ENCODE measurements around the gene ABHD4.

DNA sequence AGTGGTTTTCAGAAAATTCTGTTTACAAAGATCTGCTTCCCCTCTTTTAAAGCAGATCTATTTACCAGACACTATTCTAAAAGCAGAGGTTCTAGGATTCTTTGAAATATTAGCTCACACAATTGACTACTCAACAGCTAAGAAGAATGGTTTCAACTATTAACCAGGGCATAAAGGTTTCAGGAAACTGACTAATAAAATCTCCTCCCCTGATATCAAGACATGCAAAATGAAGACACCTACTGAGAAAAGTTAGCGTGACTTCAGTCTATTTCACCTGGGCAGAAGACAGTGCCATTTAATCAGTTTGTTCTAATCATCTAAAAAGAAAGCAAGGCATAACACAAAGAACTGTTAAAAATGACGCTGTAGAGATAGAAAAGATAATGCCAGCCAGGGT, 31.3 kb upstream of the ABHD4 start:
- TF ChIP-seq, protein P1, sequence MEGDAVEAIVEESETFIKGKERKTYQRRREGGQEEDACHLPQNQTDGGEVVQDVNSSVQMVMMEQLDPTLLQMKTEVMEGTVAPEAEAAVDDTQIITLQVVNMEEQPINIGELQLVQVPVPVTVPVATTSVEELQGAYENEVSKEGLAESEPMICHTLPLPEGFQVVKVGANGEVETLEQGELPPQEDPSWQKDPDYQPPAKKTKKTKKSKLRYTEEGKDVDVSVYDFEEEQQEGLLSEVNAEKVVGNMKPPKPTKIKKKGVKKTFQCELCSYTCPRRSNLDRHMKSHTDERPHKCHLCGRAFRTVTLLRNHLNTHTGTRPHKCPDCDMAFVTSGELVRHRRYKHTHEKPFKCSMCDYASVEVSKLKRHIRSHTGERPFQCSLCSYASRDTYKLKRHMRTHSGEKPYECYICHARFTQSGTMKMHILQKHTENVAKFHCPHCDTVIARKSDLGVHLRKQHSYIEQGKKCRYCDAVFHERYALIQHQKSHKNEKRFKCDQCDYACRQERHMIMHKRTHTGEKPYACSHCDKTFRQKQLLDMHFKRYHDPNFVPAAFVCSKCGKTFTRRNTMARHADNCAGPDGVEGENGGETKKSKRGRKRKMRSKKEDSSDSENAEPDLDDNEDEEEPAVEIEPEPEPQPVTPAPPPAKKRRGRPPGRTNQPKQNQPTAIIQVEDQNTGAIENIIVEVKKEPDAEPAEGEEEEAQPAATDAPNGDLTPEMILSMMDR (conservative IDR thresholded peaks at IDR 0.05; ENCODE audit: low read depth in 2 of 2): no peak
- TF ChIP-seq EZH2 (IDR thresholded peaks at IDR 0.05; ENCODE audit: low read depth, unreplicated experiment) (no peak), JUNB (IDR thresholded peaks at IDR 0.05; ENCODE audit: unreplicated experiment) (no peak), ZNF114 (CRISPR knock-in tag; IDR thresholded peaks at IDR 0.05) (no peak), EZH2phosphoT487 (IDR thresholded peaks at IDR 0.05; ENCODE audit: unreplicated experiment) (no peak), POLR2AphosphoS5 (IDR thresholded peaks at IDR 0.05; ENCODE audit: low read depth) (no peak), CREB1 (CRISPR knock-in tag; IDR thresholded peaks at IDR 0.05; ENCODE audit: low read depth) (no peak), ZNF331 (CRISPR knock-in tag; IDR thresholded peaks at IDR 0.05; ENCODE audit: low read depth) (no peak), STAT1 (IDR thresholded peaks at IDR 0.05; ENCODE audit: unreplicated experiment) (no peak)
- TF ChIP-seq, protein P2, sequence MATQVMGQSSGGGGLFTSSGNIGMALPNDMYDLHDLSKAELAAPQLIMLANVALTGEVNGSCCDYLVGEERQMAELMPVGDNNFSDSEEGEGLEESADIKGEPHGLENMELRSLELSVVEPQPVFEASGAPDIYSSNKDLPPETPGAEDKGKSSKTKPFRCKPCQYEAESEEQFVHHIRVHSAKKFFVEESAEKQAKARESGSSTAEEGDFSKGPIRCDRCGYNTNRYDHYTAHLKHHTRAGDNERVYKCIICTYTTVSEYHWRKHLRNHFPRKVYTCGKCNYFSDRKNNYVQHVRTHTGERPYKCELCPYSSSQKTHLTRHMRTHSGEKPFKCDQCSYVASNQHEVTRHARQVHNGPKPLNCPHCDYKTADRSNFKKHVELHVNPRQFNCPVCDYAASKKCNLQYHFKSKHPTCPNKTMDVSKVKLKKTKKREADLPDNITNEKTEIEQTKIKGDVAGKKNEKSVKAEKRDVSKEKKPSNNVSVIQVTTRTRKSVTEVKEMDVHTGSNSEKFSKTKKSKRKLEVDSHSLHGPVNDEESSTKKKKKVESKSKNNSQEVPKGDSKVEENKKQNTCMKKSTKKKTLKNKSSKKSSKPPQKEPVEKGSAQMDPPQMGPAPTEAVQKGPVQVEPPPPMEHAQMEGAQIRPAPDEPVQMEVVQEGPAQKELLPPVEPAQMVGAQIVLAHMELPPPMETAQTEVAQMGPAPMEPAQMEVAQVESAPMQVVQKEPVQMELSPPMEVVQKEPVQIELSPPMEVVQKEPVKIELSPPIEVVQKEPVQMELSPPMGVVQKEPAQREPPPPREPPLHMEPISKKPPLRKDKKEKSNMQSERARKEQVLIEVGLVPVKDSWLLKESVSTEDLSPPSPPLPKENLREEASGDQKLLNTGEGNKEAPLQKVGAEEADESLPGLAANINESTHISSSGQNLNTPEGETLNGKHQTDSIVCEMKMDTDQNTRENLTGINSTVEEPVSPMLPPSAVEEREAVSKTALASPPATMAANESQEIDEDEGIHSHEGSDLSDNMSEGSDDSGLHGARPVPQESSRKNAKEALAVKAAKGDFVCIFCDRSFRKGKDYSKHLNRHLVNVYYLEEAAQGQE (IDR thresholded peaks at IDR 0.05; ENCODE audit: unreplicated experiment): no peak
- TF ChIP-seq, protein P3, sequence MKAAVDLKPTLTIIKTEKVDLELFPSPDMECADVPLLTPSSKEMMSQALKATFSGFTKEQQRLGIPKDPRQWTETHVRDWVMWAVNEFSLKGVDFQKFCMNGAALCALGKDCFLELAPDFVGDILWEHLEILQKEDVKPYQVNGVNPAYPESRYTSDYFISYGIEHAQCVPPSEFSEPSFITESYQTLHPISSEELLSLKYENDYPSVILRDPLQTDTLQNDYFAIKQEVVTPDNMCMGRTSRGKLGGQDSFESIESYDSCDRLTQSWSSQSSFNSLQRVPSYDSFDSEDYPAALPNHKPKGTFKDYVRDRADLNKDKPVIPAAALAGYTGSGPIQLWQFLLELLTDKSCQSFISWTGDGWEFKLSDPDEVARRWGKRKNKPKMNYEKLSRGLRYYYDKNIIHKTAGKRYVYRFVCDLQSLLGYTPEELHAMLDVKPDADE (IDR thresholded peaks at IDR 0.05): no peak
